GM19193 (cell line): ENCODE results near the gene PTX4.

Experiments
- POLR2A ChIP-seq: IDR thresholded peaks from 4 replicates; pipeline ENCODE4 v1.6.1; 2011; ENCODE audit not compliant: insufficient read depth, insufficient read length; ENCODE audit errors: extremely low read depth

Gene PTX4

DNA sequence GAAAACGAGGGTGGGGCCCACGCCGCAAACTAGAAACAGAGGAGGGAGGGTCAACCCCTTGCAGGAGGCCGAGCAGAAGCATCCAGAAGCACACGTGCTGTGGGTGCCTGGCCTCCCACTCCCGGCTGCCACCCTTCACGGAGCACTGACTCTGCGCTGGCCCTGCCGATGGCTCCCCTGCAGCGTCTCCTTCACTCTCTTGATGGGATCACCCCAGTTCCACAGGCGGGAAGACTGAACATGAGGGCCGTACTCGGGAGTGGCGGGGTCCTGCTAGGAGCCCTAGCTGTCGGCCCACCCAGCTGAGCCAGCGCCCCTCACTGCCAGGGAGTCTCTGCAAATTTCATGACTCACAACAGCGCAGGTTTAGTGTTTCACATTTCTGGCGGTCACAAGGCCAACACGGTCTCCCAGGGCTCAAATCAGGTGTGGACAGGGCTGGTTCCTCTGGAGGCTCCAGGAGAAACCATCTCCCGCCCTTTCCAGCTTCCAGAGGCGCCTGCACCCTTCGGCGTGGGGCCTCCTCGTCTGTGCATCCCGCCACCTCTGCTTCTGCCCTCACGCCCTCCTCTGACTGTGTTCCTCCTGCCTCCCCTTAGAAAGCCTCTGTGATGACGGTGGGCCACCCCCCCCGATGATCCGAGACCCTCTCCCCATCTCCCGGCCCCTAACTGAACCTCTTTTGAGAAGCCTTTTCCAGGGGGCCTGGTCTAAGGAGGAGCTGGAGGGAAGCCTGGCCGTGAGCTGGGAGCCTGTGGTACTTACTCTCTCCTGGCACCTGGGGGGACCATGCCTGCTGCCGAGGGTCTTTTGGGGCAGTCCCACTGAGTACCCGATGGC lies 2.0 kb downstream of the PTX4 start:
- TF ChIP-seq POLR2A = no peak

DNA sequence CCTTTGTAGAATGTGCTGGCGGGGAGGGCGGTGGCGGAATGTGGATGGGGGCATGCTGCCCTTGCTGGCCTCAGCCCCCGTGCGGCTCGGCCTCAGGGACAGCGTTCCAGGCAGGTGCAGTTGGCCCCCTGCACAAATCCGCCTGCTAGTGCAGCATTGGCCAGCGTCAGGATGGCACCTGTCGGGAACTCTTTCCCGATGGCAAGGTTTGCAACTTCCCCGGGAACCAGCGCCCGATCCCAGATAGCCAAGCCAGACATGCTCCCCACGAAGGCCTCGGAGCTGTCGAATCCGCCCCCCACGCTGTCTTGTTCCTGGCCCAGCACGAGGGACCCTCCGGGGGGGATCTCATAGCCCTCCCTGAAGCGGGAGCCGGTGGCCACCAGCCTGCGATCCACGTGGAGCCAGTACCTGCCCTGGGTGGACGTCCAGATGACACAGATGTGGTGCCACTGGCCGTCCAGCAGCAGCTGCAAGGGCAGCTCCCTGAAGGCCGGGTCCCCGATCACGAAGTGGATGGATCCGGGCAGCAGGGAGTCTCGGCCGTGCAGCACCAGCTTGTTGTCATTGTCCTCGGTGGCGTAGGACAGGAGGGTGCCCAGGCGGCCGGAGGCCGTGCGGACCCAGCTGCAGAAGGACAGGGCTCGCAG lies 2.8 kb downstream of the PTX4 start:
- no peak for TF ChIP-seq POLR2A

DNA sequence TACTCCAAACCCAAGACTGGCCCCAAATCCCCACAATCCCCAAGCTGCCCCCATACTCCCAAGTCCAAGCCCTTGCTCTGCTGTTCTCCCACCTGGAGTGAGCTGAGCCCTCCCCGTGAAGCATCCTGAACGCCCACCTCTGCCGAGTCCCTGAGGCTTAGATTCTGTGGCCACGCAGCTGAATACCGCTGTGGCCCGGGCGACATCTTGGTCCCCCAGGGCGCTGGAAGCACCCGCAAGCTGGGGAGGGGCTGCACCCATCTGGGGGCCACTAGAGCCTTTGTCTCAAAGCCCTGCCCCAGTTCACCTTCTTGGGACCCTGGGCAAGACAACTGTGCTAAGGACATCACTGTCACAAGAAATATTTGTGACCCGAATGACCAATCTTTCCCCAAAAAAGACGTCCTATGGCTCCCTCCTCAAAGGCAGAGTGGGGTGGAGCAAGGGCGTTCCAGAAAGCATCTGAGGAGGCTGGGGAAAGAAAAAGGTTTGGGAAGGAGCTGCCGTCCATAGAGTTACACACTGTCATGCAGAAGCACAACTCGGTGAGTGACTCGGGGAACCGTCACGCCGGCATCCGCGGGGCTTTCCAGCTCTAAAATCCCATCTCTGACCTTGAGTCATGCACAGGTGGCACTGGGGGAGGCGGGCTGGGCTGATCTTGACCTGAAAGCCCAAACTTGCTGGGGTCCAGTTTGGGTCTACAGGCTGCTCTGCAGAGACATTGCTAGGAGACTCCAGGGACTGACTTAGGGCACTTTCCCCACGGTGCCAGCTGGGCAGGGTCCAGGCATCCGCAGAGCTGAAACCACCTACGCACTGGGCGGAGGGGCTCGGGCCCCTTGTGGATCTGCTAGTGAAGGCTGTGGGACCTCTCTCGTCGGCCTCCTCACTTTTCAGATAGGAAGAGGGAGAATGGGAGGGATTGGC lies 6.6 kb downstream of the PTX4 start:
- TF ChIP-seq POLR2A = no peak

DNA sequence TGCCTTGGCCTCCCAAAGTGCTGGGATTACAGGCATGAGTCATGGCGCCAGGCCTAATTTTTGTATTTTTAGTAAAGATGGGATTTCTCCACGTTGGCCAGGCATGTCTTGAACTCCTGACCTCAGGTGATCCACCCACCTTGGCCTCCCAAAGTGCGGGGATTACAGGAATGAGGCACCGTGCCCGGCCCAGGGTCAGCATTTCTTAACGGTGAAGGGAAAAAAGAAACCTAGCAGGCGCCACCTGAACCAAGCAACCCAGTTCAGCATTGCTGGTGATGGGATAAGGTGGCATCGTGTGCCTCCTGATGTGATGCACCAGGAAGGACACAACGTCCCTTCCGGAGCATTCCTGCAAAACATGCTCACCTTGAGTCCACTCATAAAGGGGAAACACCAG lies 11.7 kb downstream of the PTX4 start:
- TF ChIP-seq POLR2A = no peak

DNA sequence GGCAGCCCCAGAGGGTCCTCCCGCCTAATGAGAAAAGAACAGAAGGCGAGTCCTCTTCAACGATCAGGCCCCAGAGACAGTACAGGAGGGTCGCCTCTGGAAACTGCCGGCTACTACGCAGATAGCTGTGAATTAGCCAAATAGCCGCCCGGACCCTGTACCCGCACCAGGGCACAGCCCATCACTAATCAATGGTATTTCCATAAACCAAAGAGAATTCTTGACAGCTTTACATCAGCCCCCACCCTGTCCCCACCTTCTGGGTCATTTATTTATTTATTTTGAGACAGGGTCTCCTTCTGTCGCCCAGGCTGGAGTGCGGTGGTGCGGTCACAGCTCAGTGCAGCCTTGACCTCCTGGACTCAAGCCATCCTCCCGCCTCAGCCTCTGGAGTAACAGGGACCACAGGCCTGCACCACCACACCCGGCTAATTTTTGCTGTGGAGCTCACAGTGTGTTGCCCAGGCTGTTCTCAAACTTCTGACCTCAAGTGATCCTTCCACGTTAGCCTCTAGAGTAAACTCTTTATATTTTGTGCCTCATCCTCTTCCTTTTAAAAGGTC lies 13.1 kb downstream of the PTX4 start:
- no peak for TF ChIP-seq POLR2A

DNA sequence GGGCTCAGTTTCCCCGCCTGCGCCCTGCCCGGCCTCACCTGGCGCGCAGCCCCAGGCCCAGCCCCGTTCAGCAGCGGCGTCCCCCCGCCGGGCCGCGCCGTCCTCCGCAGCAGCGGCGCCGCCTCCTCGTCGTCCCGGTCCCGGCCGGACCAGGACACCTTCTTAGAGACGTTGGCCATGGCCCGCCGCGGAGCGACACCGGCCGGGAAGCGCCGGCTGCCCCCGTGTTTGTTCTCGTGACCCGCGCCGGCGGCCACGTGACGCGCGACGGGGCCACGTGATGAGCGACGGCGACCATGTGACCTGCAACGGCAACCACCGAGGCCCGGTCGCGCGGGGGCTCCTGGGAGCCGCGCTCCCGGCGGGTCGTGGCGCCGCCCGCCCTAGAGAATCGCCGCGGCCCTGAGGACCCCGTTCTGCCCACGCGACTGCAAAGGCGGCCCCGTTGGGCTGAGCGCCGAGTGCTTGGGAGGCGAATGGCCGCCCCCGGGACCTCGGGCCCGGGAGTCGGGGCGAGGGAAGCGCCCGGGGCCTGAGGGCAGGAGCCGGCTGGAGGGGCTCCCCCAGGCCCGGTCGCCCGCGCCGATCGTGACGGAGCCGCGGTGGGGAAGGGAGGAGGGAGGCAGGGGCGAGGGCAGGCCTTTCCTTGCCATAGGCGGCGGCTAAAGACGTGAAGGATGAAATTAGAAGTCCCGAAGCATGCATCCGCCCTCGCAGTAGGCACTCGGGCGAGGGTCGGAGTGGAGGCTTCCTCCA lies 13.8 kb downstream of the PTX4 start, which contains the start of gene CLCN7:
CLCN7 (minus strand) TSS at position 233 of the 756 bp plus-strand sequence; CDS start at position 179, 54 bp downstream.
- TF ChIP-seq POLR2A = peak; percentile 96

DNA sequence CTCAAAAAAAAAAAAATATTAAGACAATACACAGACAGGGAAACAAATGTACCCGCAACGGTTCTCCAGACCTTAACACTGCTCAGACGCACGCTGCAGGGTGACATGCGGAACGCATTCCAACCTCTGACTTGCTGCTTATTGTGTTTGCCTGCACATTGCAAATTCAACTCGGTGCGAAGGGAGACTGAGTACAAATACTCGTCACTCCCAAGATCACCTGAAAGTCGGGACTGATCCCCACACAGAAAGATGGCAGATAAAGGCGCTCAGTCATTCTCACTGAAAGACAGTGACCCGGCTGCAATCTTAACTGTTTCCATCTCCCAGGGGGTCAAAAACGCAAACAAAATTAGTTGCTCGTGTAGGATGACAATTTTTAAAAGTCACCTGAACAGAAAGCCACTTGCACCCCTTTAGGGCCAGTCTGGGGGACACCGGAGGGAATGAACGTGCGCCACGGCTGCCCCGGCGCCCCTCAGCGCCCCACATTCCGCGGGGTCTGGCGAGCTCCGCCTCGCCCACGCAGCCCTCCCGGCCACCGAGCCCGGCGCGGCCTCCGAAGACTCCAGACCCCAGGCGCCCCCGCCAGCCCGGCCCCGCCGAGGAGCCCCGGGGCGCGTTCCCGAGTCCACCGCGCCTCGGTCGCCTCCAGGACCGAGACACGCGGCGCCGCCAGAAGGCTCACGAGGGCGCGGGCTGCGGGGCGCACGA lies 14.5 kb downstream of the PTX4 start:
- TF ChIP-seq POLR2A = no peak

DNA sequence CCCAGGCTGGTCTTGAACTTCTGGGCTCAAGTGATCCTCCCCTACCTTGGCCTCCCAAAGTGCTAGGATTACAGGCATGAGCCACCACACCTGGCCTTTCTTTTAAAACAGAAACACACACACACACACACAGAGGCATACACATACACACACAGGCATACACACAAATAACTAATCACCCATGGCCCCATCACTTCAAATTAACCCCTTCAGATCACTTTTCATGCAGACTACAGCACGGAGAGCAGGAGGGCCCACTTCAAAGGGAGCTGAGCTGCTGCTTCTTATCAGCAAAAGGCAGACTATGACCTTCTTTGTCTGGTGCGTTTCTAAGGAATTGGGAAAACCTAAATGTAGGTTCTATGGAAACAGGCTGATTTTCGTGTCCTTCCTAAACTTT lies 15.8 kb downstream of the PTX4 start:
- TF ChIP-seq POLR2A = no peak

DNA sequence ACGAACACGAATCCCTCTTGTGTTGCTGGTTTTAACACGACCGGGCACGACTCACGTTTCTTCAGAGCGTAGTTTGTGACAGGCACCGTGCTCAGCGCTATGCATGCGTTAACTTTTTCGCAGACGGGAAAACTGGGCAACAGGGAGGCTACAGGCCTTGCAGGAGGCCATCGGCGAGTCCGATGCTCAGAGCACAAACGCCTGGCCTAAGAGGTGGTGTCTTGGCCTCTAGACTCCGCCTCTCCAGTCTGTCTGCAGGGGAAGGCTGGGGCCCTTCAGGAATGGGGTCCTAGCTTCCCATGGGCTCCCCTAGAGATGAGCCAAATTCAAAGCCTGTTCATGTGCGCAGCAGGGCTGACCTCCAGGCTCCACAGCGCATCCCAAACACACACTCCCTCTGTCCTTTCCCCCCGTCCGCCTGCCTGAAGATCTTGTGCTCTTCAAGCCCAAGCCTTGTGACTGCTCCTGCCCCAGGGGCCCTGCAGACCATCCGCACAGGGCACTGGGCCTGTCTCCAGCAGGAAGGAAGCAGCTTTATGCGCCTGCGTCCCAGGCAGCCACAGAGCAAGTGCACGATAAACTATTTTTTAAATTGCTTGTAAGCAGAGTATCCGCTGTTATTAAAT lies 17.1 kb downstream of the PTX4 start:
- TF ChIP-seq POLR2A = no peak

DNA sequence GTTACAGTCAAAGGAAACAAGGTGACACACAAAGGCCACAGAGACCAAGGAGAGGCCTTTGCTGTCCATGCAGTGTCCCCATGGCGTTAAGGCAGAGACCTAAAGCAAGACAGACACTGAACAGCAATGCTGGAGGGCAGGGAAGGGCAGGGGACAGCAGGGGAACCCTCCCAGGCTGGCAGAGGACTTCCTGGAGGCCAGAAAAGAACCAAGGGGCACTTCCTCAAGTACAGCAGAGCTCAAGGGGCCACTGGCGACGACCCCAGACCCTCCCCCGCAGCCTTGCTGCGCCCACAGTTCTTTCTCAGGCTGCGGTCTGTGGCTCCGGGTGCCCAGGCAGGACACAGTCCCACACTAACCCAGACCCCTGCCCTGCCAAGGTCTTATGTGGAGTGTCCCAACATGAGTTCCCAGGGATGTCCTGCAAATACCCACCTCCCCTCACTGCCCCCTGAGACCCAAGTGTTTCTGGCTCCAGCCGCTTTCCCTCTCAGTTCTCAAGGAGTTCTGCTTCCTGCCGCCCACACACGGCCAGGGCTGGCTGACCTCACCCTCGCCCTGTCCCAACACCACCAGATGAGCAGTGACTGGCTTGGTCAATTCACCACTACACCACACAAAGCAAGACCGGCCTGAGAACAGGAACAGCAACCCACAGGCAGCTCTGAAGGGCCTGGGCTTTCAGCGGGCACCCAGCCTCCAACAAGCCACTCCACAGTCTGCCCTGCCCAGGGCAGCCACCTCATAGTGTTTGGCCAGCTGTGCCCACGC lies 18.1 kb downstream of the PTX4 start:
- TF ChIP-seq POLR2A = no peak

DNA sequence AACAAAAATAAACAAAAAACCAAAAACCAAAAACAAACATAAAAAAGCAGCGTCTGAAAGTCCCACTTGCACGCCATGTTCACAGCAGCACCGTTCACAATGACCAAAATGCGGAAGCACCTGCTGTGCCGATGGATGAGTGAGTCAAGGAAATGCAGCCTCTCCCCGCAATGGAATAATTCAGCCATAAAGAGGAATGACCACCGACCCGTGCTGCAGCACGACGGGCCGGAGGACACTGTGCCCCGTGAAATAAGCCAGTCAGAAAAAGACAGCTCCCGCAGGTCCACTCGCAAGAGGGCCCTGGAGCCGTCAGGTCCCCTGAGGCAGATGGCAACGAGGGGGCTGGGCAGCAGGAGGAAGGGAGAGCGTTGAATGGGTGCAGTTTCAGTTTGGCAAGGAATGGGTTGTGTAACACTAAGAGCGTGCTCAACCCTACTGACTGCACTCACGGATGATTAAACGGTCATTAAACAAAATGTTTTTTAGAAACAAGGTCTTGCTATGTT lies 19.0 kb downstream of the PTX4 start:
- no peak for TF ChIP-seq POLR2A

DNA sequence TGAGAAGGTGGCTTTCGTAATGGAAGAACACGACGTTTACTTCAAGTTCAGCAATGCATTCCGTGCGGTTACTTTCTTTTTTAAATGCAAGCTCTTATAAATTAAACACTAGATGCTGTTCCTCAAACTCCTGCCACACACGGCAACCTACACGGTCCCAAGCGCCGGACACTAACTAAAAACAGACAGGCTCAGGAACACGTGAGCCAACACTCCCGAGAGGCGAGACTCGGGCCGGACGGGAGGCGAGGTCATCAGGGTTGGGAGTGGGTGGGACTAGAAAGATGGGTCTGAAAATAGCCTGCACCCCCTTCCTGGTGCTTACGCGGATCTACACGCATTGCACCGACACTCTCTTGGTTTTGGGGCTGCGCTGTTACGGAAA lies 20.3 kb downstream of the PTX4 start:
- TF ChIP-seq POLR2A = no peak
